GM10248 (cell line): ENCODE data around the gene MATN4.

Experiments
- CTCF ChIA-PET: fragments of 300-600 bp; sonication (Branson Sonifier 250); formaldehyde crosslinking; extraction: SDS; loops from one replicate; lab custom pipeline; 2021; ENCODE audit warnings: antibody characterized with exemption; lab: Yijun Ruan, JAX
- POLR2A ChIA-PET: fragments of 350-650 bp; sonication (Branson Sonifier 250); formaldehyde crosslinking; extraction: SDS; loops from one replicate; lab custom pipeline; 2020; ENCODE audit warnings: antibody characterized with exemption; lab: Yijun Ruan, JAX
- DNase-seq: peaks from one replicate; pipeline ENCODE4 v3.0.0; 2012; ENCODE audit errors: extremely low spot score
- TF ChIP-seq, protein P1 (sequence below): IDR thresholded peaks from 2 replicates; pipeline ENCODE4 v1.5.1; 2012; ENCODE audit warnings: mild to moderate bottlenecking, low read depth; ENCODE audit errors: extremely low read depth, missing control alignments, control extremely low read depth

MATN4 gene

DNA sequence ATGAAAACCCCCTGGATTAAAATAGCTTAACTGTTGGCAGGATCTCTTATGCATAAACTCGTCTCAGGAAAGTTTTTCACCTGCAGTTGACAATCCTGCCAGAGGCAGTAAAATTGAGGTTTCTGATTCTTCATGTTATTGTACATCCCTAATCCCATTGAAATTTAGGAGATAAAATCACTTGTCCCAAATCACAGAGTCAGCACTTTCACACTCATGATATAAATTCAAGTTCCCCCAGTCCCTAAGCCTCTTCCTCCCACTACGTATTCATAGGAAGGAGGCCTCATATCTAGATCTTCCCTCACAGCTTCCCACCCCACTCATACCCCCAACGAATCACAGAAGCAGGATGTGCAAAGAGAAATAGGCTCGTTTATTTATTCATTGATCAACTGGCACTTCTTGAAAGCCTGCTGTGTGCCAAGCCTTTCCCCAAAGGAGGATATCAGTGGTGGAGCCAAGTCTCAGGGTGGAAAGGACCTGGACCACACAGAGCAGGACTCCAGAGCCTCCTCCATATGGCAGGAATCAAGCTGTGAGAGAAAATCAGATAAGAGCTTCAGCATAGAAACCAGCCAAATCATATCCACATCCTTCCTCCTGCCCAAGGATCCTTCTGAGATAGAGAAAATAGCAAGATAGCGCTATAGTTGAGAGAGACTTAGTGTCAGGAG is 56.1 kb downstream of the MATN4 start:
- ChIA-PET POLR2A (no interaction called here), CTCF (no interaction called here)
- no peak for DNase-seq
- TF ChIP-seq, protein P1, sequence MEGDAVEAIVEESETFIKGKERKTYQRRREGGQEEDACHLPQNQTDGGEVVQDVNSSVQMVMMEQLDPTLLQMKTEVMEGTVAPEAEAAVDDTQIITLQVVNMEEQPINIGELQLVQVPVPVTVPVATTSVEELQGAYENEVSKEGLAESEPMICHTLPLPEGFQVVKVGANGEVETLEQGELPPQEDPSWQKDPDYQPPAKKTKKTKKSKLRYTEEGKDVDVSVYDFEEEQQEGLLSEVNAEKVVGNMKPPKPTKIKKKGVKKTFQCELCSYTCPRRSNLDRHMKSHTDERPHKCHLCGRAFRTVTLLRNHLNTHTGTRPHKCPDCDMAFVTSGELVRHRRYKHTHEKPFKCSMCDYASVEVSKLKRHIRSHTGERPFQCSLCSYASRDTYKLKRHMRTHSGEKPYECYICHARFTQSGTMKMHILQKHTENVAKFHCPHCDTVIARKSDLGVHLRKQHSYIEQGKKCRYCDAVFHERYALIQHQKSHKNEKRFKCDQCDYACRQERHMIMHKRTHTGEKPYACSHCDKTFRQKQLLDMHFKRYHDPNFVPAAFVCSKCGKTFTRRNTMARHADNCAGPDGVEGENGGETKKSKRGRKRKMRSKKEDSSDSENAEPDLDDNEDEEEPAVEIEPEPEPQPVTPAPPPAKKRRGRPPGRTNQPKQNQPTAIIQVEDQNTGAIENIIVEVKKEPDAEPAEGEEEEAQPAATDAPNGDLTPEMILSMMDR, result no peak

DNA sequence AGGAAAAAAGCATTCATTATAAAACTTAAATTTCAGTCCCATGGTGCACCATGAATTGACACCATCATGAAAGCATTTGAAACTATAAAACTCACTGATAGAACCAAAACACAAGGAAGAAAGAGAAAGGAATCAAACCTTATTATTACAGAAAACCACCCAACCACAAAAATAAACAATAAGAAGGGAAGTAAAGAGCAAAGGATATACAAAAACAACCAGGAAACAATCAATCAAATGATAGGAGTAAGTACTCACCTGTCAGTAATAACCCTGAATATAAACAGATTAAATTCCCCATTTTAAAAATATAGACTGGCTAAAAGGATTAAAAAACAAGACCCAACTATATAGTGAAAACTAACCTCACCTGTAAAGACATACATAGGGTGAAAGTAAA is 59.5 kb downstream of the MATN4 start:
- DNase-seq, result no peak
- ChIA-PET CTCF (interaction anchor here (0.8 kb wide), 1 partner anchor 8 kb away, joined by 3 read pairs; no protein-coding TSS in a partner anchor), POLR2A (no interaction called here)
- TF ChIP-seq, protein P1, result no peak

DNA sequence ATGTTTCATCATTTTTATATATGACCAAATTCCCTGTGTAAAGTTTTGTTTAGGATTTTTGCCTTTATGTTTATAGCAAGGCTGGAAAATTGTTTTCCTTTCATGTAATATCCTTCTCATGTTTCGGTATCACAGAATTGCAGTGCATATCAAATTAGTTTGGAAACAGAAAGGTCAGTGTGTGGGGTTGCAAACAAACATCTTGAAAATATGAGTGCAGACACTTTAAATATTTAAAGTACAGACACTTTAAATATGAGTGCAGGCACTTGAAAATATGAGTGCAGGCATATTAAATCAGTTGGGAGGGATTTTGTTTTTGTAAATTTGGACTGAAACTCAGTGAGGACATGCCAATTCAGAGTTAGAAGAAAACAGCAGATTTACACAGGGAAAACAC is 60.2 kb downstream of the MATN4 start:
- no peak for DNase-seq
- ChIA-PET POLR2A (no interaction called here), CTCF (interaction anchor here (0.8 kb wide), 1 partner anchor 9 kb away, joined by 3 read pairs; no protein-coding TSS in a partner anchor)
- TF ChIP-seq, protein P1, result no peak

DNA sequence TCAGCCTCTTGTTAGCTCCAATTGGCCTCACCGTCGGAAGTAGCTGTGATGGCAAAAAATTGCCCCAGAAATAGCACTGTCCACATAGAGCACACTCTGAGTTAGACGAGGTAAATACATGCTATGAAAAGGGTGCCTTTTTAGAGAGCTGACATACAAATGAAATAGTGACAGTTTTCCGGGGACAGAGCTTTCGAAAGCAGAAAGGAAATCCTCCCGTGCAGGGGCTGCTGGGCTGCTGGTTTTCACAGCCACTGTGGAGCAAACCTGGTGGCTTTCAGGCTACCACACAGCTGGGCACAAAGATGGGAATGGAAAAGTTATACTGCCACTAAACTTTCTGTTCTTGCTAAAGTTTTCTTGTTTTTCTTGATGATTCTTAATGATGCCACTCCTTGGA is 62.0 kb downstream of the MATN4 start:
- POLR2A ChIA-PET, result no interaction called here
- no peak for DNase-seq
- TF ChIP-seq, protein P1, result no peak
- CTCF ChIA-PET, result interaction anchor here (1.4 kb wide), 1 partner anchor 9 kb away, joined by 3 read pairs; the partner anchor contains the start of gene SLPI
